ENCODE data around the gene CABLES1.
A peak's percentile ranks its signal among the peaks of the same experiment; 100 is the strongest.
"Not testable (repeated sequence)": the region's sequence is repeated elsewhere in the genome, so short reads cannot be mapped to it uniquely, and the experiment has no call there.

CABLES1 gene, protein sequence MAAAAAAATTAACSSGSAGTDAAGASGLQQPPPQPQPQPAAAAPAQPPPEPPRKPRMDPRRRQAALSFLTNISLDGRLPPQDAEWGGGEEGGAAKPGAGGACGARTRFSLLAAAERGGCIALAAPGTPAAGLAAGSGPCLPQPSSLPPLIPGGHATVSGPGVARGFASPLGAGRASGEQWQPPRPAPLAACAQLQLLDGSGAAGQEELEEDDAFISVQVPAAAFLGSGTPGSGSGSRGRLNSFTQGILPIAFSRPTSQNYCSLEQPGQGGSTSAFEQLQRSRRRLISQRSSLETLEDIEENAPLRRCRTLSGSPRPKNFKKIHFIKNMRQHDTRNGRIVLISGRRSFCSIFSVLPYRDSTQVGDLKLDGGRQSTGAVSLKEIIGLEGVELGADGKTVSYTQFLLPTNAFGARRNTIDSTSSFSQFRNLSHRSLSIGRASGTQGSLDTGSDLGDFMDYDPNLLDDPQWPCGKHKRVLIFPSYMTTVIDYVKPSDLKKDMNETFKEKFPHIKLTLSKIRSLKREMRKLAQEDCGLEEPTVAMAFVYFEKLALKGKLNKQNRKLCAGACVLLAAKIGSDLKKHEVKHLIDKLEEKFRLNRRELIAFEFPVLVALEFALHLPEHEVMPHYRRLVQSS

DNA sequence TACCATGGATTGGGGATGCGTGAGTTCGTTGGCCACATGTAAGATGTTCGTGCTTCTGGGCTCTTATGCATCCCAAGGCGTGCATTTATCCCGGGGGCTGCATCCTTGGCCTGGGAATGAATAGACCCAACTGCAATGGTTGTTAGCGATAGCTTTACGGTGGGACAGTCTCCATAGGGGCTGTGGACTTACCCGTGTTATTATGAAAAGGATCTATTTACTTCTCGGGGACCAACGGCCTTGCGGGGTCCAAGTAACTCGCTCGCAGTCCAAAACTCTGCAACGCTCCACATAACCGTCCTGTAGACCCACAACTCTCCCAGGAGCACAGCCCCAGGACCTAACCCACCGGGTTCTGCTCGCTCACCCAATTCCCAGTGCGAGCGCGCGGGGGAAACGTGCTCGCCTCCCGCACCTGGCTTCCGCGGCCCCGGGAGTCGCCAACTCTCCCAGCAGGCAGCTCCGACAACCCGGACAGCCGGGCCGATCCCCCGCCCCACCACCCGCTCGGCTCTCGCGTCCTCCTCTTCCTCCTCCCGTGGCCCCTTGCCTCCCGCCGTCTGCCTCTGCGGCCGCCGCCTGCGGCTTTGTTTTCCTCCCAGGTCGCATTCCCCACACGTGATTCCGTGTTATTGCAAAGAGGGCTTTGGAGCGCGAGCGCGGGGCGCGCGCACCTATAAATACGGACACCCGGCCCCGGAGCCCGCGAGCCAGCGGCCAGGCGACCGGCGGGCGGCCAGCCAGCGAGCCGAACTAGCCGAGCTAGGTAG is at the start of gene CABLES1:
CABLES1 (plus strand) TSS at position 706 of the 770 bp plus-strand sequence. CDS start 278 bp downstream, outside the sequence.
- Histone ChIP-seq H3K4me3 (replicated peaks; ENCODE audit: low read depth, low read length) (peak within 1 kb of the TSS; percentile 75), H3K27me3 (replicated peaks; ENCODE audit: control insufficient read depth, insufficient read depth, low read length) (no peaks in the 10 kb centered on the region), H3K36me3 (ENCODE audit: control insufficient read depth, insufficient read depth, low read length) (no peaks in the 10 kb centered on the region)
- DNase-seq (ENCODE audit: extremely low read depth, insufficient read length): peak; percentile 76
- TF ChIP-seq, protein P1, sequence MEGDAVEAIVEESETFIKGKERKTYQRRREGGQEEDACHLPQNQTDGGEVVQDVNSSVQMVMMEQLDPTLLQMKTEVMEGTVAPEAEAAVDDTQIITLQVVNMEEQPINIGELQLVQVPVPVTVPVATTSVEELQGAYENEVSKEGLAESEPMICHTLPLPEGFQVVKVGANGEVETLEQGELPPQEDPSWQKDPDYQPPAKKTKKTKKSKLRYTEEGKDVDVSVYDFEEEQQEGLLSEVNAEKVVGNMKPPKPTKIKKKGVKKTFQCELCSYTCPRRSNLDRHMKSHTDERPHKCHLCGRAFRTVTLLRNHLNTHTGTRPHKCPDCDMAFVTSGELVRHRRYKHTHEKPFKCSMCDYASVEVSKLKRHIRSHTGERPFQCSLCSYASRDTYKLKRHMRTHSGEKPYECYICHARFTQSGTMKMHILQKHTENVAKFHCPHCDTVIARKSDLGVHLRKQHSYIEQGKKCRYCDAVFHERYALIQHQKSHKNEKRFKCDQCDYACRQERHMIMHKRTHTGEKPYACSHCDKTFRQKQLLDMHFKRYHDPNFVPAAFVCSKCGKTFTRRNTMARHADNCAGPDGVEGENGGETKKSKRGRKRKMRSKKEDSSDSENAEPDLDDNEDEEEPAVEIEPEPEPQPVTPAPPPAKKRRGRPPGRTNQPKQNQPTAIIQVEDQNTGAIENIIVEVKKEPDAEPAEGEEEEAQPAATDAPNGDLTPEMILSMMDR (IDR thresholded peaks at IDR 0.05; ENCODE audit: insufficient read depth, low read length, poor library complexity, severe bottlenecking): no peak

DNA sequence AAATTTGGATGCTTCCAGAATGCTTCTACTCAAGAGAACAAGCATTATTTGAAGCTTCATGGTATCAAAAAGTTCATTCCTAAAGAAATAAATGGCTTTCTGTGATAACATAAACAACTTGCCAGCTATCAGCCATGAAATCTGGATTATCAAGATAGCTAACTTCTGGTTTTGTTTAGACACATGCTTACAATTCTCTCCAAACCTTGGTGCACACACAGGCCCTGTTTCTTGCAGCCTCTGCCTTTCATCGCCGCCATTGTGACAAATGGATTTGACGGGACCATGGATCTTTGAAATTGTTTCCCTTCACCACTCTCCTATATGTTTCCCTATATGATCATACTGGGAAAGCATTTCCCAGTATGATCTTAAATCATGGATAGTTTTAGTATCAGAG is 47.9 kb upstream of the CABLES1 start:
- H3K4me3 ChIP-seq (replicated peaks; ENCODE audit: low read depth, low read length): no peak overlapping the region
- H3K27me3 ChIP-seq (replicated peaks; ENCODE audit: control insufficient read depth, insufficient read depth, low read length): no peaks in the 10 kb centered on the region
- TF ChIP-seq, protein P1 (IDR thresholded peaks at IDR 0.05; ENCODE audit: insufficient read depth, low read length, poor library complexity, severe bottlenecking): no peak
- no peaks in the 10 kb centered on the region for H3K36me3 ChIP-seq (ENCODE audit: control insufficient read depth, insufficient read depth, low read length)
- DNase-seq (ENCODE audit: extremely low read depth, insufficient read length): no peak

DNA sequence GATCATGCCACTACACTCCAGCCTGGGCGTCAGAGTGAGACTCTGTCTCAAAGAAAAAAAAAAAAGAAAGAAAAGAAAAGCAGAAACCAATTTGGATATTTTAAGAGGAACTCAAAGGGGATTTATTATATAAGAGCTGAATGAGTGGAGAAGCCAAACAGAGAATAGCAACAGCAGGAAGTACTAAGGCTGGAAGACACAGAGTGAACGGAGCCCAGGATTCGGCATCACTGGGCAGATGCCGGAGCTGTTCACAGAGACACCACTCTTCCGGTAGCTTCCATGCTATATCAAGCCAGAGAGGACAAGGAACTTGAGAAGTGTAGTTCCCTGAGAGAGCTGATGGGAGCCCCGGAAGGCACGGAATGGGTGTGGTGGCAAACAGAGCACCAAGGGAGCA is 47.0 kb upstream of the CABLES1 start:
- Histone ChIP-seq H3K36me3 (ENCODE audit: control insufficient read depth, insufficient read depth, low read length) (no peaks in the 10 kb centered on the region), H3K27me3 (replicated peaks; ENCODE audit: control insufficient read depth, insufficient read depth, low read length) (no peaks in the 10 kb centered on the region), H3K4me3 (replicated peaks; ENCODE audit: low read depth, low read length) (no peak overlapping the region)
- TF ChIP-seq, protein P1 (IDR thresholded peaks at IDR 0.05; ENCODE audit: insufficient read depth, low read length, poor library complexity, severe bottlenecking): no peak
- DNase-seq (ENCODE audit: extremely low read depth, insufficient read length): no peak

DNA sequence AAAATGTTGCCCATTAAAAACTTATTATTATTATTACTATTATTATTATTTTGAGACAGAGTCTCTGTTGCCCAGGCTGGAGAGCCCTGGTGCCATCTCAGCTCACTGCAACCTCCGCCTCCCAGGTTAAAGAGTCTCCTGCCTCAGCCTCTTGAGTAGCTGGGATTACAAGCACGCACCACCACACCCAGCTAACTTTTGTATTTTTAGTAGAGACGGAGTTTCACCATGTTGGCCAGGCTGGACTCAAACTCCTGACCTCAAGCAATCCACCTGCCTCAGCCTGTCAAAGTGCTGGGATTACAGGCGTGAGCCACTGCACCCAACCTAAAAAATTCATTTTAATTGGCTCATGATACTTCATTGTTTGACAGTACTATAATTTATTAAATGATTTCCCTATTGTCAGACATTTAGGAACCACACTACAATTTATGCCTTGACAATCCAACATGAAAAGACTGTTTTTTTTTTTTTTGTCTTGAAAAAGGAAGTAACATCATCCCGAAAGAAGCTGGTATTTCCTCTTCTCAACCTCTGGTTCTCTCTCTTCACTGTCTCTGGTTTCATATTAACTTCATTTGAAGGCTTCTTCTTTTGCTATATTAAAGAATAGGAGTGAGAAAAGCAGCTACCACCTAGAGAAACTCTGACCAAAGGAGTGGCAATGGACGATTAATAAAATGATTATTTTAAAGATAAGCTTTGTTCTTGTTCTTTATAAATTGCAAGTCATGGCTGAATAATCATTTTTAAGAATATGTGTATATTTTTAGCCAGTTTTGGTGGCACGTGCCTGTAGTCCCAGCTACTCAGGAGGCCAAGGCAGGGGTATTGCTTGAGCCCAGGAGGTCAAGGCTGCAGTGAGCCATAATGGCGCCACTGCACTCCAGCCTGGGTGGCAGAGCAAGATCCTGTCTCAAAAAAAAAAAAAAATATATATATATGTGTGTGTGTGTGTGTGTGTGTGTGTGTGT is 44.0 kb upstream of the CABLES1 start:
- H3K4me3 ChIP-seq (replicated peaks; ENCODE audit: low read depth, low read length); H3K36me3 ChIP-seq (ENCODE audit: control insufficient read depth, insufficient read depth, low read length); H3K27me3 ChIP-seq (replicated peaks; ENCODE audit: control insufficient read depth, insufficient read depth, low read length): not testable (repeated sequence)
- peak; percentile 57 for DNase-seq (ENCODE audit: extremely low read depth, insufficient read length)

DNA sequence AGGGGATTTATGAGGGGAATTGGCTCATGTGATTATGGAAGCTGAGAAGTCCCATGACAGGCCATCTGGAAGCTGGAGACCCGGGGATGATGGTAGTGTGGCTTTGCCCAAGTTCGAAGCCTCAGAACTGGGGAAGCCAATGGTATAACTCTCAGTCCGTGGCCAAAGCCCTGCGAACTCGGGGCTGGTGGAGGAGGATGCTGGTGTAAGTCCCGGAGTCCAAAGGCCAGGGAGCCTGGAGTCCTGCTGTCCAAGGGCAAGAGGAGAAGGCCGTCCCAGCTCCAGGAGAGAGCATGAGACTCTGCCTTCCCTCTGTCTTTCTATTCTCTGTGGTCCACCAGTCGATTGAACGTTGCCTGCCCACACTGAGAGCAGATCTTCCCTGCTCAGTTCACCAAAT is 43.2 kb upstream of the CABLES1 start:
- TF ChIP-seq, protein P1 (IDR thresholded peaks at IDR 0.05; ENCODE audit: insufficient read depth, low read length, poor library complexity, severe bottlenecking): no peak
- H3K27me3 ChIP-seq (replicated peaks; ENCODE audit: control insufficient read depth, insufficient read depth, low read length): no peaks in the 10 kb centered on the region
- no peaks in the 10 kb centered on the region for H3K36me3 ChIP-seq (ENCODE audit: control insufficient read depth, insufficient read depth, low read length)
- DNase-seq (ENCODE audit: extremely low read depth, insufficient read length): no peak
- H3K4me3 ChIP-seq (replicated peaks; ENCODE audit: low read depth, low read length): no peak overlapping the region

DNA sequence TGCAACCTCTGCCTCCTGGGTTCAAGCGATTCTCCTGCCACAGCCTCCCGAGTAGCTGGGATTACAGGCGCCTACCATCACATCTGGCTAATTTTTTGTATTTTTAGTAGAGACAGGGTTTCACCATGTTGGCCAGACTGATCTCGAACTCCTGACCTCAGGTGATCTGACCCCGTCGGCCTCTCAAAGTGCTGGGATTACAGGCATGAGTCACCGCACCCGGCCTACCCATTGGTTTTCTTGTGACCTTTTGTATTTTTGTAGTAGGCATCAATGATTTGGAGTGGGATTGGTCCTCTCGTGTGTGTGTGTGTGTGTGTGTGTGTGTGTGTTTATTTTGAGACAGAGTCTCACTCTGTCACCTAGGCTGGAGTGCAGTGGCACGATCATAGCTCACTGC is 42.2 kb upstream of the CABLES1 start:
- H3K27me3 ChIP-seq (replicated peaks; ENCODE audit: control insufficient read depth, insufficient read depth, low read length); H3K36me3 ChIP-seq (ENCODE audit: control insufficient read depth, insufficient read depth, low read length); DNase-seq (ENCODE audit: extremely low read depth, insufficient read length); H3K4me3 ChIP-seq (replicated peaks; ENCODE audit: low read depth, low read length): not testable (repeated sequence)
